AG09319 (cell line): Measurements from ENCODE around the gene TGFBR3L.

Experiments used
- DNase-seq: peaks from one replicate; pipeline ENCODE4 v3.0.0-alpha.2; 2010; ENCODE audit warnings: low read depth; ENCODE audit errors: extremely low read depth
- TF ChIP-seq, protein P1 (sequence below): IDR thresholded peaks from 2 replicates; pipeline ENCODE4 v1.5.1; 2011; ENCODE audit warnings: low read depth, mild to moderate bottlenecking, inconsistent platforms, low read length, moderate library complexity

TGFBR3L gene

DNA sequence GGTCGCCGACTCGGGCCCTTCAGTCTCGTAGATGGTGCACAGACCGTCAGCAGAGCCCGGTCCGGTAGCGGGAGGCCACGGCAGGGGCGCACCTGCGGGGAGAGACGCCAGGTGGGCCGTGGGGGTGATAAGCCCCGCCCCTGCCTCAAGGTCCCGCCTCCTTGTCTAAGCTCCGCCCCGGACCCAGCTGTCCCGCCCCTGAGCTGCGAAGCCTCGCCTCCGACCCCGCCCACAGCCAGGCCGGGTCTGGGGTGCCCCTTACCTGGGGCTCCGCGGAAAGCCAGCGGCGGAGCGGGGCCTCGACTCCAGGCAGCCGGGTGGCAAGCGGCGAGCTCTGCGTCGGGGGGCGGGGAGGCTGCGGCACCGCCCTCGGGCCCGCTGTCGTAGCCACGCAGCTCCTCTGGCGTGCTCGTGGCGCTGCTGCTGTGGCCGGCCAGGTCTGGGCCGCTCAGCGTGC lies 45.1 kb upstream of the TGFBR3L start:
- TF ChIP-seq, protein P1, sequence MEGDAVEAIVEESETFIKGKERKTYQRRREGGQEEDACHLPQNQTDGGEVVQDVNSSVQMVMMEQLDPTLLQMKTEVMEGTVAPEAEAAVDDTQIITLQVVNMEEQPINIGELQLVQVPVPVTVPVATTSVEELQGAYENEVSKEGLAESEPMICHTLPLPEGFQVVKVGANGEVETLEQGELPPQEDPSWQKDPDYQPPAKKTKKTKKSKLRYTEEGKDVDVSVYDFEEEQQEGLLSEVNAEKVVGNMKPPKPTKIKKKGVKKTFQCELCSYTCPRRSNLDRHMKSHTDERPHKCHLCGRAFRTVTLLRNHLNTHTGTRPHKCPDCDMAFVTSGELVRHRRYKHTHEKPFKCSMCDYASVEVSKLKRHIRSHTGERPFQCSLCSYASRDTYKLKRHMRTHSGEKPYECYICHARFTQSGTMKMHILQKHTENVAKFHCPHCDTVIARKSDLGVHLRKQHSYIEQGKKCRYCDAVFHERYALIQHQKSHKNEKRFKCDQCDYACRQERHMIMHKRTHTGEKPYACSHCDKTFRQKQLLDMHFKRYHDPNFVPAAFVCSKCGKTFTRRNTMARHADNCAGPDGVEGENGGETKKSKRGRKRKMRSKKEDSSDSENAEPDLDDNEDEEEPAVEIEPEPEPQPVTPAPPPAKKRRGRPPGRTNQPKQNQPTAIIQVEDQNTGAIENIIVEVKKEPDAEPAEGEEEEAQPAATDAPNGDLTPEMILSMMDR = no peak
- DNase-seq = no peak

DNA sequence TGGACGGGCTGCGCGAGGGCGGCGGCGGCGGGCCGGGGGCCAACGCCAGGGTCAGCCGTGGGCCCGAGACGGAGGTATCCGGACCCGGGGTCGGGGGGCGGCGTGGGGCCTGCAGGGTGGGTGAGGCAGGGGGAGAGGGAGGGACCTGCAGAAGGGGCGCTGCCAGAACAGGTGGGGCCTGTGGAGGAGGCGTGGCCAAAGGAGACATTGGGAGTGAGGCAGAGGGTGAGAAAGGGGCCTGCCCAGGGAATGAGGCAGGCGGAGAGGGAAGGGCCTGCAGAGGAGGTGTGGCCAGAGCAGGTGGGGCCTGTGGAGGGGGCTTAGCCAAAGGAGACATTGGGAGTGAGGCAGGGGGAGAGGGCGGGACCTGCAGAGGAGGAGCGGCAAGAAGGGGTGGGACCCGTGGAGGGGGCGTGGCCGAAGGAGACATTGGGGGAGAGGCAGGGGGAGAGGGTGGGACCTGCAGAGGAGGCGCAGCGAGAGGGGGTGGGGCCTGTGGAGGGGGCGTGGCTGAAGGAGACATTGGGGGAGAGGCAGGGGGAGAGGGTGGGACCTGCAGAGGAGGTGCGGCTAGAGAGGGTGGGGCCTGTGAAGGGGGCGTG lies 44.6 kb upstream of the TGFBR3L start:
- TF ChIP-seq, protein P1 = no peak
- no peak for DNase-seq

DNA sequence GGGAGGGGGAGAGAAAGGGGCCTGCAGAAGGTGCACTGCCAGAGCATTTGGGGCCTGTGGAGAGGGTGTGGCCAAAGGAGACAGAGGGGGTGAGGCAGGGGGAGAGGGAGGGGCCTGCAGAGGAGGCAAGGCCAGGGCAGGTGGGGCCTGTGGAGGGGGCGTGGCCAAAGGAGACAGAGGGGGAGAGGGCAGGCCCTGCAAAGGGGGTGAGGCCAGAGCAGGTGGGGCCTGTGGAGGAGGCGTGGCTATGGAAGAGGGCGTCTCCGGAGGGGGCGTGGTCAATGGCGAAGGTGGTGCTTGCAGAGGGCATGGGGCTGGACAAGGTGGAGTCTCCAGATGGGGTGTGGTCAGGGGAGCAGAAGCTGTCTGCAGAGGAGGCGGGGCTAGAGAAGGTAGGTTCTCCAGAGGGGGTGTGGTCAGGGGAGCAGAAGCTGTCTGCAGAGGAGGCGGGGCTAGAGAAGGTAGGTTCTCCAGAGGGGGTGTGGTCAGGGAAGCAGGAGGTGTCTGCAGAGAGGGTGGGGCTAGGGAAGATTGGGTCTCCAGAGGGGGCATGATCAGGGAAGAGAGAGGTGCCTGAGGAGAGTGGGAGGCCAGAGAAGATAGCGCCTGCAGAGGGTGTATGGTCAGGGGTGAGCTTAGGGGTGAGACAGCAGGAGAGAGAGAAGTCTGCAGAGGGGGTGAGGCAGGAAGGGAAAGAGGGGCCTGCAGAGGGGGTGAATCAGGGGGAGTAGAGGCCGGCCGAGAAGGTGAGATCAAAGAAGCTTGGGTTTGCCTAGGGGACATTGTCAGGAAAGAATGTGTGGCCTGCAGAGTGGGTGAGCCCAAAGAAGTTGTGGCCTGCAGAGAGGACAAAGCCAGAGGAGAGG lies 43.8 kb upstream of the TGFBR3L start:
- TF ChIP-seq, protein P1 = no peak
- no peak for DNase-seq

DNA sequence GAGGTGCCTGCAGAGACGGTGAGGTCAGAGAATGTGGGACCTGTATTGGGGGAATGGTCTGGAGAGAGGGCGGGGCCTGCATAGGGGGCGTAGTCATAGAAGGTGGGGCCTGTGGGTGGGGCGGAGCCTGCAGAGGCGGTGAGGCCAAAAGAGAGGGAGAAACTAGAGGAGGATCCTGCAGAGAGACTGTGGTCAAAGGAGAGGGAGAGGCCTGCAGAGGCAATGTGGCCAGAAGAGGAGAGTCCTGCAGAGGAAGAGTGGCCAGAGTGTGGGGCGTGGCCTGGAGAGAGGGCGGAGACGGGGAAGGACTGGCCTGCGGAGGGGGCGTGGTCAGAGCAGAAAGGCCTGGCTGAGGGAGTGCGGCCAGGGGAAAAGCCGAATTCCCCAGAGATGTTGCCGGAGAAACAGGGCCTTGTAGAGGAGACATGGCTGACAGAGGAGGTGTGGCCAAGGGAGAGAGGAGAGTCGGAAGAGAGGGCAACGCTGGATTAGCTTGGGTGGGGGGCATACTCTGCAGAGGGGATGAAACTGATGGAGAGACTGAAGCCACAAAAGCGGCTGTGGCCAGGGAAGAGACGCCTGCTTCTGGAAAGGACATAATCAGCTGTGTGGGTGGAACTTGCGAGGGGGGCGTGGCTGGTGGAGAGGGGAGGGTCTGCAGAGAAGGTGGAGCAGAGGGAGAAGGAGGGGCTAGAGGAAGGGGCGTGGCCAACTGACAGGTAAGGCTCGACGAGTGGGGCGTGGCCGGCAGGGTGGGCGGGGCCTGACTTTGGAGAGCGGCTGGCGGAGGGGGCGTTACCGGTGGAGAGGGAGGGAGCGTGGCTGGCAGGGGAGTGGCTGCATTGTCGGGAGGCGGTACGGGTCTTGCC lies 43.0 kb upstream of the TGFBR3L start:
- peak; percentile 60 for DNase-seq
- TF ChIP-seq, protein P1 = no peak

DNA sequence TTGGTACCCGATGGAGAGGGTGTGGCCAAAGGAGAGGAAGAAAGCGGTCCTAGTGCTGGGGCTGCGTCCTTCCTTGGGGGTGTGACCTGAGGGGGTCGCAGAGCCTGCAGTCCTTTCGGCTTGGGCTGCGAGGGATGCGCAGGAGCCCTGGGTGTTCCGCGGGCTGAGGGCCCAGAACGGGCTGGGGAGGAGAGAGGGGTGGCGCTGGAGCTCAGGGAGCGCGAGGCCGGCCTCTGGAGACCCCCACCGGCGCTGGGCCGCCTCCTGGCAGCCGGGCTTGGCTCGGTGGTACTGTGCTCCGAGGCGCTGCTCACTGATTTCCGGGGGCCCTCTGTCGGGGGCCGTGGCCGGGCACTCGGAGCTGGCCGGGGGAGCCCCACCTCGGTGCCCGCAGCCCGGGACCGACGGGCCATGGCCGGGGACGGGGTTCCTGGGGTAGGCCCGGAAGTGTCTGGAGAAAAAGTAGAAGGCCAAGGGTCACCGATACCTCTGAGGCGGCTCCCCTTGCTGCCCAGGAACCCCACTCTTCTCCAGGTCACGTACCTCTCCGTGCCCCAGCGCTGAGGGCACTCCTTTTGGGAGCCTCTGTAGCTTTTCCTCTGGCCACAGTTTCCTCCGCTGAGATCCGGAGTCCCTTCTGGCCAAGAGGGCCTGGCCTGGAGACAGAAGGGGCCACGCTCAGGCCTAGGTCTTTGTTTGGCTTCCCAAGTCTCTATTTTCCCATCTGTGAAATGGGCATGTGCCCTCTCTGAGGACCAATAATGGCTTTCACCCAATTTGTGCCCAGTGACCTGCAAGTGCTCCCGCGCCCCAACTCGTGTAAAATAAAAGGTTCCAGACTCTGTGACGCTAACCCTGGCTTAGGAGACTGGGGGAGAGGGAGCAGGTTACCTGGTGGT lies 42.1 kb upstream of the TGFBR3L start:
- DNase-seq = no peak
- TF ChIP-seq, protein P1 = no peak

DNA sequence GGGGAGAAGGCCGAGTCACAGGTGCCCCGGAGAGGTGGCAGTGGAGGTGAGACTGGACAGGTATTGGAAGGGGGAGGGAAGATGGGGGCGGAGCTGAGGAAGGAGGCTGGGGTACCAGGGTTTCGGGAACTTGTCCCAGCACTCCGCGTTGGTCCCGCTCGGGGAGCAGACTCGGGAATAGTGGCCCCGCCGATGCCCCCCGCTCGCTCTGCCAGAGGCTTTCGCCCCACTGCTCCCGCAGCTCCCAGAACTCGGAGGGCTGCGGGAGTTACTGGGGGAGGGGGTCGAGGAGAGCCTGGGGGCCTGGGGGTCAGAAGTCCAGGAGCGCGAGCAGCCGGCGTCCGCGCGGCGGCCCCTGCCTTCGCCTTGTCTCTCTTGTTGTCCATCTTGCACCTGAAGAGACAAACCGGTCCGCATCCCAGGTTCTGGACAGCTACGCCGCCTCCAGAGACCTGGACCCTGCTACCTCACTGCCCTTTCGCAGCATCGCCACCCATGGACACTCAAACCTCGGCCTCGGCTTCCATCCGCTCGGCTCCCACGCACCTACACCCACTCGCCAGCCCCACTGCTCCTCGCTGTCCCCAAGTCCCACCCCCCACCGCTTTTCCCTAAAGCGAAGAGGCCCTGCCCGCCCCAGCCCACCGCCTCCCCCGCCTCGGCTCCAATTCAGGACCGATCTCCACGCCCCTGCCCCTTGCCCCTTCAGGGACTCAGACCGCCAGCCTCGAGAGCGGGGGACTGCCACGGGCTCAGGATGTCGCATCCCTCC lies 41.1 kb upstream of the TGFBR3L start:
- TF ChIP-seq, protein P1 = no peak
- no peak for DNase-seq
